AG04449 (cell line): ENCODE measurements around the gene DMXL1.

Experiments
- CTCF ChIA-PET: fragments of 350-600 bp; formaldehyde crosslinking; extraction: SDS; loops from one replicate; lab custom pipeline; 2021; ENCODE audit warnings: antibody characterized with exemption; lab: Yijun Ruan, JAX
- POLR2A ChIA-PET: fragments of 400-600, 350-600 bp; formaldehyde crosslinking; extraction: SDS; loops from one replicate; lab custom pipeline; 2020; ENCODE audit warnings: antibody characterized with exemption, inconsistent platforms; lab: Yijun Ruan, JAX
- DNase-seq: peaks from one replicate; pipeline ENCODE4 v3.0.0-alpha.2; 2010; ENCODE audit warnings: low read depth, low spot score
- H3K4me3 ChIP-seq: 2 replicates; pipeline ENCODE4 v1.5.1; 2011; ENCODE audit warnings: low read depth, mild to moderate bottlenecking, control low read depth, low read length
- TF ChIP-seq, protein P1 (sequence below): IDR thresholded peaks from one replicate; pipeline ENCODE4 v1.5.1; 2011; ENCODE audit warnings: mild to moderate bottlenecking, moderate library complexity, low read length, control low read depth, inconsistent platforms; ENCODE audit not compliant: insufficient read depth; ENCODE audit errors: missing control alignments

The DMXL1 gene

DNA sequence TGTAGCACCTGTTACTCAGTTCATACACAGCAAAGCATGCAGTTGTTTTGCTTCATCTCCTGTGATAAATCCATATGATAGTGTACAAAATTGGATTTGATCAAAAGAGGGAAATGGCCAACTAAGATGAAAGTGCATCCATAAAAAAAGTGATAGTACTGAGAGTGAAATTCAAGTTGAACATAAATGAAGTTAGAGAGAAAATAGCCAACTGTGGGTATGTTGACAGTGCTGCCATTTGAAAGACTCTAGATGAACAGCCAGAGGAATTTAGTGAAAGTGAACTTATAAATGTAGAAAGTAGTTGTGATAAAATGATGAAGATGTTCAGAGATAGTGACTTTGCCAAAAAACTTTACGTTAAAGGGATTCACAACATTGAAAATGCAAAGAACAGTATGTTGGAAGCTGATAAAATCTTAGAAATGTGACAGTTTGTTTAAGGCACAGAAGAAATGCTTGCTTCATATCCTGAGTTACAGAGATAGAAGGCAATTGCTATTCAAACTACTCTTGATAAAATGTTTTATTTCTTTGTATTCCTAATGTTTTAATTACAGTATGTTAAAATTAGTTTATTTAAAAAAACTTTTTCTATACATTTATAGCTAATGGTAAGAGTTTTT lies 119.7 kb downstream of the DMXL1 start:
- TF ChIP-seq, protein P1, sequence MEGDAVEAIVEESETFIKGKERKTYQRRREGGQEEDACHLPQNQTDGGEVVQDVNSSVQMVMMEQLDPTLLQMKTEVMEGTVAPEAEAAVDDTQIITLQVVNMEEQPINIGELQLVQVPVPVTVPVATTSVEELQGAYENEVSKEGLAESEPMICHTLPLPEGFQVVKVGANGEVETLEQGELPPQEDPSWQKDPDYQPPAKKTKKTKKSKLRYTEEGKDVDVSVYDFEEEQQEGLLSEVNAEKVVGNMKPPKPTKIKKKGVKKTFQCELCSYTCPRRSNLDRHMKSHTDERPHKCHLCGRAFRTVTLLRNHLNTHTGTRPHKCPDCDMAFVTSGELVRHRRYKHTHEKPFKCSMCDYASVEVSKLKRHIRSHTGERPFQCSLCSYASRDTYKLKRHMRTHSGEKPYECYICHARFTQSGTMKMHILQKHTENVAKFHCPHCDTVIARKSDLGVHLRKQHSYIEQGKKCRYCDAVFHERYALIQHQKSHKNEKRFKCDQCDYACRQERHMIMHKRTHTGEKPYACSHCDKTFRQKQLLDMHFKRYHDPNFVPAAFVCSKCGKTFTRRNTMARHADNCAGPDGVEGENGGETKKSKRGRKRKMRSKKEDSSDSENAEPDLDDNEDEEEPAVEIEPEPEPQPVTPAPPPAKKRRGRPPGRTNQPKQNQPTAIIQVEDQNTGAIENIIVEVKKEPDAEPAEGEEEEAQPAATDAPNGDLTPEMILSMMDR = no peak
- no peak overlapping the region for H3K4me3 ChIP-seq
- CTCF ChIA-PET = interaction anchor here (1.1 to 1.2 kb wide), 2 partner anchors 11 to 221 kb away, joined by 3 to 4 read pairs; no protein-coding TSS in a partner anchor
- no peak for DNase-seq
- POLR2A ChIA-PET = no interaction called here

DNA sequence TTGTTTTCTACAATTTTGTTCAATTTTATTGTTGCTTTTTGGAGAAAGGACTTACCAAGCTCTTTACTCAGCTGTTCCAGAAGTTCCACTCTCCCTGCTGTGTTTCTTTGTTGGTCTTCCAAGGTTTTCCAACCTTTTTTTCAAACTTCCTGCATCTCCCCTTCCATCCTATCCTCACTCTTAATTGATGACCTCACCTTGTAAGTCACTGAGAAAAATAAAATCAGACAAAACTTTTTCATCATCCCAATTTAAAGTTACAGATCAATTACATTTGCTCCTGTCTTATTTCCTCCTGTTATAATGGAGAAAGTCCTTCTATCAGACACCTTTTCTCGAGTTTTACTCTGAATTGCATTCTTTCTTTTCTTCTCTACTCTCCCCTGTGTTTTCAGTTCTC lies 121.1 kb downstream of the DMXL1 start:
- DNase-seq = no peak
- ChIA-PET CTCF (interaction anchor here (1.1 to 1.2 kb wide), 2 partner anchors 13 to 220 kb away, joined by 3 to 4 read pairs; no protein-coding TSS in a partner anchor), POLR2A (no interaction called here)
- TF ChIP-seq, protein P1 = no peak
- H3K4me3 ChIP-seq = no peak overlapping the region

DNA sequence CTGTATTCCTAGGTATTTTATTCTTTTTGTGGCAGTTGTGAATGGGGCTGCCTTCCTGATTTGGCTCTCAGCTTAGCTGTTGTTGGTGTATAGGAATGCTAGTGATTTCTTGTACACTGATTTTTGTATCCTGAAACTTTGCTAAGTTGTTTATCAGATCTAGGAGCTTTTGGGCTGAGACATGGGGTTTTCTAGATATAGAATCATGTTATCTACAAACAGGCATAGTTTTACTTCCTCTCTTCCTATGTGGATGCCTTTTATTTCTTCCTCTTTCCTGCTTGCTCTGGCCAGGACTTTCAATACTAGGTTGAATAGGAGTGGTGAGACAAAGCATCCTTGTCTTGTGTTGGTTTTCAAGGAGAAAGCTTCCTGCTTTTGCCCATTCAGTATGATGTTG lies 129.9 kb downstream of the DMXL1 start:
- CTCF ChIA-PET = interaction anchor here (0.8 kb wide), 1 partner anchor 11 kb away, joined by 3 read pairs; no protein-coding TSS in a partner anchor
- POLR2A ChIA-PET = no interaction called here
- no peak for DNase-seq
- TF ChIP-seq, protein P1 = no peak
- H3K4me3 ChIP-seq = no peak overlapping the region

DNA sequence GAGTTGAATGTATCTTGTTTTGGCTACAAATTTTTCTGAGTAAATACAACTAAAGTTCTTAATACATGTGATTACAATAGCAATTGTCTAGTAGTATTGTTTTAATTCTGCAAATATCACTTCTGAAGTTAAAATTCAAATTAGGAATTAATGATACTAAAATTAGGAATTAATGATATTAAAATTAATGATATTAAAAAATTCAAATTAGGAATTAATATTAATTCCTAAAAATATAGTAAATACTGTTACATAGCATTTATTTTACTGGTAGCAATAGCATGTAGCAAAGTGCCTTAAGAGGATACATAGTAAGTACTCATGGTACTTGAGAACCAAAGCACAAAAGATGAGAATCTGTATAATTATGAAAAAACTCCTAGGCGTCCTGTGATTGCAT lies 136.2 kb downstream of the DMXL1 start:
- H3K4me3 ChIP-seq = no peak overlapping the region
- TF ChIP-seq, protein P1 = no peak
- ChIA-PET CTCF (no interaction called here), POLR2A (no interaction called here)
- DNase-seq = no peak

DNA sequence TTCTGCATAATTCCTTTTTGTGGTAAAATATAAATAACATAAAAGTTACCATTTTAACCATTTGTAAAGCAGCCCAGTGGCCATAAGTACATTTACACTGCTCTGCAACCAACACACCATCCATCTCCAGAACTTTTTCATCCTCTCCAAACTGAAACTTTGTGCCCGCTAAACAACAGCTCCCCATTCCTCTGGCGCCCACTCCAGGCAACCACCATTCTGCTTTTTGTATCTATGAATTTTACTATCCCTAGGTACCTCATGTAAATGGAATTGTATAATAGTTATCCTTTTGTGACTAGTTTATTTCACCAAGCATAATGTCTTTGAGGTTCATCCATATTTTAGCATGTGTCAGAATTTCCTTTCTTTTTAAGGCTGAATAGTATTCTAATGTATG lies 141.1 kb downstream of the DMXL1 start:
- DNase-seq = no peak
- ChIA-PET CTCF (interaction anchor here (0.7 to 1.3 kb wide), 2 partner anchors 10 to 224 kb away, joined by 3 read pairs; partner anchors contain the start of gene DTWD2), POLR2A (no interaction called here)
- TF ChIP-seq, protein P1 = no peak
- H3K4me3 ChIP-seq = no peak overlapping the region

DNA sequence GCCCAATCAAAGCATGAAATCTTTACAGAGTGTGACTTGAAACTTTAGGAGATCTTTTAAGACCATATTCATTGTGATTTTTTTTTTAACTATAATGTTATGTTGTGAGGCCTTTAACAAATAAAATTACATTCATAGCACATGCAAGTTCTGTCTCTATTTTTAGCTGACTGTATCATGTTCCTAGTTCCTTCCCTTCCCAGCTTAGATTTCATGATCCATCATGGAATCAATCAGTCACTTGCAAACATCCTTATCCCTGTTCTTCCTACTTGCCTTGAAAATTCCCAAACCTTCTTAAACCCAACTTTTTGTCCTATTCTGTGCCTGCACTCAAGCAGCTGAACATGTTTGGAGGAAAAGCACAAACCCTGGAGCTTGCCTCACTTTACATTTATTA lies 141.8 kb downstream of the DMXL1 start:
- TF ChIP-seq, protein P1 = no peak
- POLR2A ChIA-PET = no interaction called here

More for the DNA sequence above, 141.8 kb downstream of the DMXL1 start:
- no peak overlapping the region for H3K4me3 ChIP-seq
- CTCF ChIA-PET = interaction anchor here (1.3 kb wide), 1 partner anchor 9 kb away, joined by 3 read pairs; no protein-coding TSS in a partner anchor
- DNase-seq = no peak
